HG03060 (cell line): ENCODE results near the gene SRPK2.

ENCODE experiments used
- ATAC-seq: cut with Tn5 transposase; IDR thresholded peaks from one replicate; pipeline ENCODE4 v1.9.1; 2021; ENCODE audit warnings: low read depth, moderate number of reproducible peaks; ENCODE audit not compliant: unreplicated experiment

Gene SRPK2

DNA sequence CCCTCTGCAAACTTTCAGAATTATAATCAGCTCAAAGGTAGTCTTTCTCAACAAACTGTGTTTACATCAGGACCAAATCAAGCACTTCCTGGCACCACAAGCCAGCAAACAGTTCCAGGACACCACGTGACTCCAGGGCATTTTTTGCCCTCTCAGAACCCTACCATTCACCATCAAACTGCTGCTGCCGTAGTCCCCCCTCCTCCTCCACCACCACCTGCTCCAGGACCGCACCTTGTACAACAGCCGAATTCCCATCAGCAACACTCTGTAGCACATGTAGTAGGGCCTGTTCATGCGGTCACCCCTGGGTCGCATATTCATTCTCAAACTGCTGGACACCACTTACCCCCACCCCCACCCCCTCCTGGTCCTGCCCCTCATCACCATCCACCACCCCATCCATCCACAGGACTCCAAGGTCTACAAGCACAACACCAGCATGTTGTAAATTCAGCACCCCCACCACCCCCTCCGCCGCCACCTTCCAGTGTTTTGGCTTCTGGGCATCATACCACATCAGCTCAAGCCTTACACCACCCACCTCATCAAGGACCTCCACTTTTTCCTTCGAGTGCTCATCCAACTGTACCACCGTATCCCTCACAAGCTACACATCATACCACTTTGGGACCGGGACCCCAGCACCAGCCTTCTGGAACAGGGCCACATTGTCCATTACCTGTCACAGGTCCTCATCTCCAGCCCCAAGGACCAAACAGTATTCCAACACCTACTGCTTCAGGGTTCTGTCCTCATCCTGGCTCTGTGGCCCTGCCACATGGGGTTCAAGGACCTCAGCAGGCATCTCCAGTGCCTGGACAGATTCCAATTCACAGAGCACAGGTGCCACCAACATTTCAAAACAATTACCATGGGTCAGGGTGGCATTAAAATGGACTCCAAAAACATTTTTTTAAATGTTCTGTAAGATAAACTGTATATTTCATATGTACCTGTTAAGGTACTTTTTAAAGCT, 276.0 kb downstream of the SRPK2 start:
- ATAC-seq = no peak

DNA sequence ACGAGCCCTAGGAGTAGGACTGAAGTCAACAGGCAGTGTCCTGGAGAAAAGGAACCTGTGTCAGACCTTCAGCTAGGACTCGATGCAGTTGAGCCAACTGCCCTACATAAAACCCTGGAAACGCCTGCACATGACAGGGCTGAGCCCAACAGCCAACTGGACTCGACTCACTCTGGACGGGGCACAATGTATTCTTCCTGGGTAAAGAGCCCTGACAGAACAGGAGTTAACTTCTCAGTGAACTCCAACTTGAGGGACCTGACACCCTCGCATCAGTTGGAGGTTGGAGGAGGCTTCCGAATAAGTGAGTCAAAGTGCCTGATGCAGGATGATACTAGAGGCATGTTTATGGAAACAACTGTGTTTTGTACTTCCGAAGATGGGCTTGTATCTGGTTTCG, 281.3 kb downstream of the SRPK2 start:
- ATAC-seq = no peak

DNA sequence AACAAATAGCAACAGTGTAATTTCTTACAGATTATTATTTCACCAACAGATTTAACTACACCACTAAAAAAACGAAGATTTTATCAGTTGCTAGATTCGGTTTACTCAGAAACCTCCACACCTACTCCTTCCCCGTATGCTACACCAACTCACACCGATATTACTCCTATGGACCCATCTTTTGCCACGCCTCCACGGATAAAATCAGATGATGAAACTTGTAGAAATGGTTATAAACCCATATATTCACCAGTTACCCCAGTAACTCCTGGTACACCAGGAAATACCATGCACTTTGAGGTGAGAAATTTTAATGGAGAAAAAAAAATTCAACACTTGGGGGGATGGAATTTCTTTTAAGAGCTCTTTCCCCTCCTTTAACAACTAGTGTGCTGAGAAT, 282.2 kb downstream of the SRPK2 start:
- no peak for ATAC-seq

DNA sequence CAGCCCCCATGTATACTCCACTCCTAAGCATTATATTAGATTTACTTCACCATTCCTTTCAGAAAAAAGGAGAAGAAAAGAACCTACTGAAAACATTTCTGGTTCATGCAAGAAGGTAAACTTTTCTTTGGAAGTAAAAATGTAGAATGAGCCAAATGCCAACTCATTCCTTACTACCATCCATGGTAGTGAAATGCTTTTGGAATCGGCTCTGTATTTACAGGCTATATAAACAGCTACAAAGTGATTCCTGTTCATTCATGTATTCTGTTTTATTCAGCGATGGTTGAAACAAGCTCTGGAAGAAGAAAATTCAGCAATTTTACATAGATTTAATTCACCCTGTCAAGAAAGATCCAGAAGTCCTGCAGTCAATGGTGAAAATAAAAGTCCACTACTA, 283.1 kb downstream of the SRPK2 start:
- no peak for ATAC-seq

DNA sequence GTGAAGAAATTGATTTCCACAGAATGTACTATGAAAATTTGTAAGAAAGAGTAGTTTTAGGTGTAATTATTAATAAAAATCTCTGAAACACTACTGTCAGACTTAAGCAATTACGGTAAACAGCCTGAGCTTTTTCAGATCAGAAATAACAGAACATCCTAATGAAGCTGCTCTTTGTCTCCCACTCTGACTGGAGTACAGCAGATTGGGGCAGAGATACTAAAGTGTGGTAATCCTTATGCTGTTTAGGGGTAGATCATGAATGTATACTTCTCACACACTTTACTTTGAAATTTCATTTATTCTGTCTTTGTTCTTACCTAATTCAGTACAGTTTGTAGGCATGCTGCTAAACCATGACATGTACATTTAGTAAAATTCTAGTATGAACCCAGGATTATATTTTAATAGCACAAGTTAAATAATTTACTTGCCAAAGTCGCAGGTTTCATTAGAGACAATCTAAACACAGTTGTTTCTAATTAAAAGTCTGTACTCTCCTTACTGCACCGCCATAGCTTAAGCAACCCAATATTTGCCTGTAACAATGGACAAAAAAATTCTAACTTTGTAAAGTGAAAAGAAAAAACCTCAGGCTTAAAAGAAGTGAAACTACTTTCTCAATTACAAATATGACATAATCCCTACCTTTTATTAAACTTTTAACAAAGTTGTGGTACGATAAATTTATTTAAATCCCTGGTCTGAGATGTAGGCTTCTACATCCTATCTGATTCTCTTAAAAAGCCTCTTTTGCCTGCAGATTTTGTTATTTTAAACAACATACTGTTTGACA, 286.0 kb downstream of the SRPK2 start:
- no peak for ATAC-seq

DNA sequence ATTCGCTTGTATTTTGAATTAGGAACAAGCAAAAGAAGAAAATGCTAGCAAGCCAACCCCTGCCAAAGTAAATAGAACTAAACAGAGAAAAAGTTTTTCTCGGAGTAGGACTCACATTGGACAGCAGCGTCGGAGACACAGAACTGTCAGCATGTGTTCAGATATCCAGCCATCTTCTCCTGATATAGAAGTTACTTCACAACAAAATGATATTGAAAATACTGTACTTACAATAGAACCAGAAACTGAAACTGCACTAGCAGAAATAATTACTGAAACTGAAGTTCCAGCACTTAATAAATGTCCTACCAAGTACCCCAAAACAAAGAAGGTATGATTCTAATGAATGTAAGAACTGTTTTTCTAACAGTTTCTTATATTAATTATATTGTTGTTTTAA, 286.9 kb downstream of the SRPK2 start:
- no peak for ATAC-seq

DNA sequence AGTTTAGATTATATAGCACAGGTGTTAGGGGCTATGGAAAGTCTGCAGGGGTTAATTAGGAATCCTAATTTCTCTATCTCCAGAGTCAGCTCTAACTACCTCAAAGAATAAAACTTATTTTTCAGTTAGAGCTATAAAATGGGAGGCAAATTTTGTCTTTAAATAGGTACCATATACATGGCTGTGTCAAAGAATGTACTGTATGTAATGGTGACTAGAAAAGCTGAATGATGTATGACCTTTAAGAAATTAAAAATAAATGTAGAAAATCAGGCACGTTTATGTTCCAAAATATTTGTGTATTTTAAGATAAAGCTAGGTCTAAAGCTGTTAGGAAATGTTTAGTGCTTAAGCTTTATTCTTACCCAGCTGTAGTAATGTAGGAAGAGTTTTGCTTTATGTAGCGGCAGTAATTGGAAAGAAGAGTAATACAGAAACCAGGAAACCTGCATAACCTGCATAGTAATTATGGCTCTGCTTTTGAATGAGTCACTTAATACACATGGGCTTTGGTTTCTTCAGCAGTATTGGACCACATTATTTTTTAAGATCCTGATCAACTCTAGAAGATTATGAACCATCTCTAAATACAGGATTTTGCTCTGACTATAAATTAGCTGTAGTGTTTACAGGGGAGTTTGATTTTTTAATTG, 289.7 kb downstream of the SRPK2 start:
- ATAC-seq = peak; percentile 67

DNA sequence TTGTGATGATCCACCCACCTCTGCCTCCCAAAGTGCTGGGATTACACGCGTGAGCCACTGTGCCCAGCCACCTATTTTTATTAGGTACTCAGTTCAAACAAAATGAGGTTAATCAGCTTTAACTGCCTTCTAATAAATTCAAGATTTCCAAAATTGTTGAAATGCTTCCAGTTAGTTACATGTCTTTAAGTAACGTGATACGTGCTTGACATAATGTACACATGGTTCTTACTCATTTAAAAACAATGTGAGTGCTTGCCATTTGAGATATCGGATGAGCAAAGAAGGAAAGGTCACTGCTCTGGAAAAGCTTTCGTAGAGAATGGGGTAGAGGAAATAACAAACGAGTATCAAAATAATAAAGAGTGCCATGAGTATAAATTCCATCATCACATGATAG, 291.1 kb downstream of the SRPK2 start:
- ATAC-seq = no peak

DNA sequence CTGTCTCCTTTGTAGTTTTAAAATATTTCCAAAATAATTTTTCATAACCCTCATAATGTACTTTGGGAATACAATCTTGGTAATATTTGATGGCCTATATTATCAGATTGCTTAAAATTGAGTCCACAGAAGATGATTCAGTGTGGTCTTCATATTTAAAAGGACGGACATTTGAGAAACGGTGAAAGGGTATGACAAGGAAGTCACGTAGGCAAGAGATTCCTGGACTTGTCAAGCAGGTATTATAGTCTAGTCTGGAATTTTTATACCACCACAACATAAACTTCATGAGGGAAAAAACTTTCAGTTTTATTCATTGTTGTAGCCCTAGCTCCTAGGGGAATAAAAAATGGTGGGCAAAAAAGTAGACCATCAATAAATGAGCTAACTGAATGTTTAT, 292.4 kb downstream of the SRPK2 start:
- no peak for ATAC-seq

DNA sequence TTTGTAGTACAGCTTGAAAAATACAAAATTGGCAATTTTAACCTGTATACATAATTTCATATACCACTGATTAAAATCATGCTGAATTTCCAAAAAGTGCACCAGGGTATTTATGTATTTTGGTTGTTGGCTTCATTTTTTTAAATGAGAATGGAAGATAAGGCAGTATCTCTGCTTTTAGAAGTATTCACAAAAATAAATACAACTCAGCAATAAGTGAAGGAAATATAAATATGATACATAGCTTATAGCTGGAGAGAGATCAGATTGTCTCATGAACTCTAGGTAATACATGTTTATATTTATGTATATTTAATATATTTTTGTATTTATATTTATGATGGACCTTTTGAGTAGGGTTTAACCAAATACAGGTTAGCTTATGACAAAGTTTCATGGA, 293.8 kb downstream of the SRPK2 start:
- ATAC-seq = no peak

DNA sequence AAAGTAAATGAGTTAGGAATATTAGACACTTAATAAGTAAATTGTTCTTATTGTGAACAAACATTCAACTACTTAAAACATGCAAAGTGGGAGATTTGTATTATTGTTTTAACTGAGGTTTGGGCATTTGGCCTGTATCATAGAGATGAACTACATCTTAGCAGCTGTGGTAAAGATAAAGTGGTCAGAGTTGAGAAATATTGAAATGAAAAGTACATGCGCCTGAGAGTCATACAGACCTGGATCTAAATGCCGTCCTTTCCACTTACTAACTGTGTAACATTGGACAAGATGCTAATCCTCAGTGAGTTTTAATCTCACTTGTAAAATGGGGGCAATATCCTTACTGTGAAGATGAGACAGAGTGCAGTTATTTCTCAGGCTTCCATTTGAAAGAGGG, 300.3 kb downstream of the SRPK2 start:
- ATAC-seq = no peak

DNA sequence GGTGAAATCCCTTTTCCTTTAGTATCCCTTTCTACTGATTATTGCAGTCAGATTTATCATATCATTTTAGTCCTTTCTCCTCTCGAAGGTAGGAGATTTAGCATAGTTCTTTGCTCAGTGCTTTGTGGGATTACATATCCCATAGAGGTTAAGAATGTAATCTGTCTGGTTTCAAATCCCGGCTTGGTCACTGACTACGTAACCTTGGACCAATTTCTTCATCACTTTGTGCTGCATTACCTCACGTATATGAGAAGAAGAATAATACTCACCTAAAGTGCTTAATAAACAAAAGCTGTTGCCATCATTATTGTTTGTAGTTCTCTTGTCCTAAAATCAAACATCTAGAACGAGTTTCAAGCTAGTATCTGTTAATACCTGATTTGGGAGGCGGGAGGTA, 300.7 kb downstream of the SRPK2 start:
- ATAC-seq = no peak

DNA sequence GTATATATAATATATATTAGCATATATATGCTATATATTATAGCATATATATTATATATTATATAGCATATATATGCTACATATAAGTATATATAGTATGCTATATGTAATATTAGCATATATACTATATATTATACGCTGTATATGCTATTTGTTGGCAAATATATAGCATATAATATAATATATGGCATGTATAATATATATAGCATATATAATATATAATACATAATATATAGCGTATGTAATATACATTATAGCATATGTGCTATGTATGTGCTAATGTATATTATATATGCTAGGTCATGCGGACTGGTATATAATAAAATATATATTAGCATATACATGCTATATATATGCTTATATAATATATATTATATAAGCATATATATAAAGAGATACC, 301.9 kb downstream of the SRPK2 start:
- ATAC-seq = no peak

DNA sequence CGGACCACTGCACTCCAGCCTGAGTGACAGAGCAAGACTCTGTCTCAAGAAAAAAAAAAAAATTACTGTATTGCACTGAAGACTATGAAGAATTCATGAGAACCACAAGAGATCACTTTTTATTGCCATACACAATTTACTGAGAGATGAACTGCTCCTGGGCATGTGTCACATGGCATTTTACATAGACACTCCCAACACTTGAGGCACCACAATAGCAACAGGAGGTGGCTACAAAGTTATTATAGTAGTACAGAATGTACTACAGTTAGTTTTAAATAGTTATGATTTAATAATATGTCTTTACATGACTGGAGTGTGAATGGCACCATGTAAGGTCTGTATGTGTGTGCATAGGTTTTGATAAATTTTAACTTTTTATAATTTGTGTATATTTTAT, 304.1 kb downstream of the SRPK2 start:
- ATAC-seq = no peak

DNA sequence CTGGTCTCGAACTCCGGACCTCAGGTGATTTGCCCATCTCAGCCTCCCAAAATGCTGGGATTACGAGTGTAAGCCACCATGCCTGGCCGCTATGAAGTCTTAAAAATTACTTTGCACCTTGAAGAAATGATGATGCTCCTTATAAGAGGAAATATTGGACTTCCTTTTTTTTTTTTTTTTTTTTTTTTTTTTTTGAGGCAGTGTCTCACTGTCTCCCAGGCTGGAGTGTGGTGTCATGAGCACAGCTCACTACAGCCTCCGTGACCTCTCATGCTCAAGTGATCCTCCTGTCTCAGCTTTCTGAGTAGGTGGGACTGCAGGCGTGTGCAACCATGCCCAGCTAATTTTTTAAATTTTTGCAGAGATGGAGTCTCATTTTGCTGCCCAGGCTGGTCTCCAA, 309.4 kb downstream of the SRPK2 start:
- ATAC-seq = no peak

DNA sequence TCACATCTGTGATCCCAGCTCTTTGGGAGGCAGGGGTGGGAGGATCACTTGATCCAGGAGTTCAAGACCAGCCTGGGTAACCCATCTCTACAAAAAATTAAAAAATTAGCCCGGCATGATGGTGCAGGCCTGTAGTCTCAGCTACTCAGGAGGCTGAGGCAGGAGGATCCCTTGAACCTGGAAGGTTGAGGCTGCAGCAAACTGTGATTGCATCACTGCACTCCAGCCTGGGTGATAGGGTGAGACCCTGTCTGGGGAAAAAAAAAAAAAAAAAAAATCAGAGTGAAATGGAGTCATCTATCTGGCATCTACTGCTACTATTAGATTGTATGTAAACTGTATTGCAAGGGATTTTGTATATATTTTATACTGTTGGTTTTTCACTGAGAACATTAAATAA, 315.6 kb downstream of the SRPK2 start:
- ATAC-seq = no peak

DNA sequence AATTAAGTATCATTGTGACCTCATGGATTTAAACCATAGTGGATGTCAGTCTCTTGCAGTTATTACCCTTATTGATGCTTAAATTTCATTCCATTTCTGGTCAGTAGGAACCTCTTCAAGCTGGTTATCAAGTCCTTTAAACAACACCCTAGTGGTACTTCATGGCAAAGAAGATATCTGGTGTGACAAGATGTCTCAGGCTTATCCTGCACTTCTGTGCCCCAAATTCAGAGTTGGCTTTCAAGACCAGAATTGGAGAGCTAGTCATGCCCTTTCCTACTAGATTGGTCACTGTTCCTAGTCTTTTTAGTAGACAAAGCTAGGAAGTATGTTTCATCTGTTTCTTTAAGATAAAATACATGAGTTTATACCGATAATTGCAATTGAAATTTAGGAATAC, 319.8 kb downstream of the SRPK2 start:
- no peak for ATAC-seq

DNA sequence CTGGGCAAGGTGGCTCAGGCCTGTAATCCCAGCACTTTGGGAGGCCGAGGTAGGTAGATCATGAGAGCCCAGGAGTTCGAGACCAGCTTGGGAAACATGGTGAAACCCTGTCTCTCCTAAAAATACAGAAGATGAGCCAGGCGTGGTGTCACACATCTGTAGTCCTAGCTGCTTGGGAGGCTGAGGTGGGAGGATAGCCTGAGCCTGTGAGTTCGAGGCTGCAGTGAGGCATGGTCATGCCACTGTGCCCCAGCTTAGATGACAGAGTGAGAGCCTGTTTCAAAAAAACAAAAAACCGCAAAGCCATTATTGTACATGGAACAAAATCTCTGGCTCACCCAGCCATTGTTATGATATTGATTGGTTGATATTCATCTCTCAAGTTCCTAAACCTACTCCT, 321.0 kb downstream of the SRPK2 start:
- no peak for ATAC-seq
